Heart left ventricle (tissue), 13 donors: ENCODE measurements around the gene ACVR1.

Experiments used
- CTCF ChIP-seq, 12 donors: fragments of 200-600 bp; sonication (generic) in 4 of 12; IDR thresholded peaks; one replicate each; pipeline versions ENCODE4 v1.5.0 to v1.8.0; 2018 to 2022; ENCODE audit warnings: antibody characterized with exemption in 12 of 12, mild to moderate bottlenecking in 5 of 12
- POLR2A ChIP-seq, 2 donors: fragments of 450-650 bp; IDR thresholded peaks; one replicate each; pipeline ENCODE4 v1.6.1; 2017; ENCODE audit warnings: antibody characterized with exemption in 2 of 2, mild to moderate bottlenecking in 2 of 2, moderate library complexity in 2 of 2
- donor health status: ischemic (EF 13 %, LVEDD 7.1; RV severe dilation, severe dysfunction).
- donor health status: DM: no; HTN: yes; CAD: no.
- donor health status: DM: no; HTN: no; CAD: no.
- donor health status: ischemic (EF 25% LVEDD 6.9; RV normal size, moderate dysfunction).
- donor health status: ischemic (EF 25% LVEDD 5.7; RV mildly dilated, moderate dysfunction).
- donor health status: ischemic (EF 35%, LVEDD 5.7; RV mildly dilated, moderate dysfunction).
- donor health status: nonischemic (EF 11% LVEDD 7.7; RV severe dilation, severe dysfunction).
- donor health status: DM: yes; HTN: yes; CAD: no.
- donor health status: PGD.
- donor health status: ischemic (EF 29% LVEDD 5.4; RV normal size, mild dysfunction).
- donor health status: nonischemic (EF 23%, LVEDD 6.1; RV moderate dilation, normal function).

- TF ChIP-seq CTCF (IDR thresholded peaks at IDR 0.05) = no peak
- TF ChIP-seq POLR2A (IDR thresholded peaks at IDR 0.05) = no peak
These were observed 91.8 kb downstream of the ACVR1 start for GRCh38 chr2:157784169-157784822.
